ENCODE data around the gene MEI1. TPM values are rescaled to one million over a fixed set of nuclear protein-coding genes. Genes with fewer than 3 reads are reported as not detected.

Gene MEI1
- total and polyA plus RNA-seq, 9 of the 15 experiments (the other 6 are each of a cell fraction or from before 2014, with no cell fraction given) = 0.08 to 0.68 (median 0.18) TPM; not detected in 2

DNA sequence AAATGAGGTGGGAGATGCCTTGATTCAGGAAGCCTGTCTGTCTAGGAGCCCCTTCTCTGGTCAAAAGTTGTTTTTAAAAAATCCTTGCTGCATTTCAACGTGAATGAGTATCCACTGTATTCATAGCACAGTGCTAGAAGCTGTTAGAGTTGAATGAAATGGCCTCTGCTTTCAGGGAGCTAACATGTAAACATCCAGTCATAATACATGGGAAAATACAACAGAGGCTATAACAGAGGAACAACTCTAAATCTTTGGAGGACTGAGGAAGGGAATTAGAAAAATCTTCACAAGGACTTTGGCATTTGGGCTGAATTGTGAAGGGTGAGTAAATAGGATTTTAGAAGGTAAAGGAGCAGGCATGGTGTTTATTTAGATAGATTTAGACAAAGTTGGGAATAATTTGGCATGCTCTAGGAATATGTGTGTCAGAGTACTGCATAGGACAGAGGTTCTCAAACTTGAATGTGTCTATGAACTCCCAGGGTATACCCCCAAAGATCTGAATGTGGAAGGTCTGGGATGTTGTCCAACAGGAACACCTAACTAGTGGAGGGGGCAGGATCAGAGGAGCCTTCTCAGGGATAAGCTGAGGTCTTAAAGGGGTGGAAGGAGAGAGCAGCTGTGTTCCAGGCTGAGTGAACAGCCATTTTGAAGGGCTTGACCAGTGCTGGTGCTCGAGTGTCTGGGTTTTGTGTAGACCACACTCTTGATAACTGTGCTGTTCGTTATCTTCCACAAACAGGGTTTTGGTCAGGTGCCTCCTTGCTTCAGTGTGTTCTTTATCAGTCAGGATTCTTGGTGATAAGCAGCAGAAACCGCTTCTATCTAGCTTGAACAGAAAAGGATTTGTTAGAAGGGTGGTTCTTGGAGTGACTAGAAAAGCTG is 146.3 kb downstream of the MEI1 start (continued):
- TF ChIP-seq, protein P1, sequence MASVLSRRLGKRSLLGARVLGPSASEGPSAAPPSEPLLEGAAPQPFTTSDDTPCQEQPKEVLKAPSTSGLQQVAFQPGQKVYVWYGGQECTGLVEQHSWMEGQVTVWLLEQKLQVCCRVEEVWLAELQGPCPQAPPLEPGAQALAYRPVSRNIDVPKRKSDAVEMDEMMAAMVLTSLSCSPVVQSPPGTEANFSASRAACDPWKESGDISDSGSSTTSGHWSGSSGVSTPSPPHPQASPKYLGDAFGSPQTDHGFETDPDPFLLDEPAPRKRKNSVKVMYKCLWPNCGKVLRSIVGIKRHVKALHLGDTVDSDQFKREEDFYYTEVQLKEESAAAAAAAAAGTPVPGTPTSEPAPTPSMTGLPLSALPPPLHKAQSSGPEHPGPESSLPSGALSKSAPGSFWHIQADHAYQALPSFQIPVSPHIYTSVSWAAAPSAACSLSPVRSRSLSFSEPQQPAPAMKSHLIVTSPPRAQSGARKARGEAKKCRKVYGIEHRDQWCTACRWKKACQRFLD (CRISPR knock-in tag; IDR thresholded peaks at IDR 0.05) = peak; percentile 83; the same call in 1 of the 2 replicates
- TF ChIP-seq XRCC3 (IDR thresholded peaks at IDR 0.05) = no peak
- TF ChIP-seq C11orf30 (IDR thresholded peaks at IDR 0.05; ENCODE audit: low read depth) = no peak
- TF ChIP-seq ETS2 (tag; IDR thresholded peaks at IDR 0.05; ENCODE audit: borderline replicate concordance, poor library complexity, severe bottlenecking) = no peak
- TF ChIP-seq BCOR (IDR thresholded peaks at IDR 0.05) = peak; percentile 79
- TF ChIP-seq ZNF766 (CRISPR knock-in tag; conservative IDR thresholded peaks at IDR 0.05) = peak; percentile 97
- TF ChIP-seq MECOM (CRISPR knock-in tag; IDR thresholded peaks at IDR 0.05) = no peak
- no peak; a peak in 1 of 4 replicates for TF ChIP-seq NRF1 (conservative IDR thresholded peaks at IDR 0.05 in 1 of 2, IDR thresholded peaks at IDR 0.05 in 1 of 2)
- TF ChIP-seq CBX5 (IDR thresholded peaks at IDR 0.05; ENCODE audit: borderline replicate concordance, low read depth) = no peak
- no peak for TF ChIP-seq ZNF551 (CRISPR knock-in tag; IDR thresholded peaks at IDR 0.05)
- no peak for TF ChIP-seq SRSF9 (IDR thresholded peaks at IDR 0.05; ENCODE audit: borderline replicate concordance, low read depth, low read length)
- peak; percentile 86; the same call in 1 of the 2 replicates for TF ChIP-seq STAT5A (IDR thresholded peaks at IDR 0.05; ENCODE audit: borderline replicate concordance, low read length)
- peak; percentile 91 for TF ChIP-seq ZNF175 (CRISPR knock-in tag; IDR thresholded peaks at IDR 0.05; ENCODE audit: low read depth)
- peak; percentile 79 for TF ChIP-seq NBN (IDR thresholded peaks at IDR 0.05; ENCODE audit: low read depth)
- TF ChIP-seq, protein P2, sequence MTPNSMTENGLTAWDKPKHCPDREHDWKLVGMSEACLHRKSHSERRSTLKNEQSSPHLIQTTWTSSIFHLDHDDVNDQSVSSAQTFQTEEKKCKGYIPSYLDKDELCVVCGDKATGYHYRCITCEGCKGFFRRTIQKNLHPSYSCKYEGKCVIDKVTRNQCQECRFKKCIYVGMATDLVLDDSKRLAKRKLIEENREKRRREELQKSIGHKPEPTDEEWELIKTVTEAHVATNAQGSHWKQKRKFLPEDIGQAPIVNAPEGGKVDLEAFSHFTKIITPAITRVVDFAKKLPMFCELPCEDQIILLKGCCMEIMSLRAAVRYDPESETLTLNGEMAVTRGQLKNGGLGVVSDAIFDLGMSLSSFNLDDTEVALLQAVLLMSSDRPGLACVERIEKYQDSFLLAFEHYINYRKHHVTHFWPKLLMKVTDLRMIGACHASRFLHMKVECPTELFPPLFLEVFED (CRISPR knock-in tag; conservative IDR thresholded peaks at IDR 0.05) = no peak
- TF ChIP-seq HMG20B (CRISPR knock-in tag; IDR thresholded peaks at IDR 0.05) = no peak
- no peak for TF ChIP-seq ESRRB (CRISPR knock-in tag; IDR thresholded peaks at IDR 0.05; ENCODE audit: borderline replicate concordance)
- TF ChIP-seq HNRNPUL1 (IDR thresholded peaks at IDR 0.05; ENCODE audit: low read length) = no peak
- no peak for TF ChIP-seq SRSF3 (IDR thresholded peaks at IDR 0.05; ENCODE audit: insufficient read depth, low read length)
- TF ChIP-seq ZNF384 (IDR thresholded peaks at IDR 0.05; ENCODE audit: low read depth, low read length) = no peak

Data from K562 (cell line).